ENCODE data around the gene UBXN1. TPM values are rescaled to one million over a fixed set of nuclear protein-coding genes. Genes with fewer than 3 reads are reported as not detected.

UBXN1 gene
- total RNA-seq, 1 experiment from 2014 or later, result 94.2 TPM

DNA sequence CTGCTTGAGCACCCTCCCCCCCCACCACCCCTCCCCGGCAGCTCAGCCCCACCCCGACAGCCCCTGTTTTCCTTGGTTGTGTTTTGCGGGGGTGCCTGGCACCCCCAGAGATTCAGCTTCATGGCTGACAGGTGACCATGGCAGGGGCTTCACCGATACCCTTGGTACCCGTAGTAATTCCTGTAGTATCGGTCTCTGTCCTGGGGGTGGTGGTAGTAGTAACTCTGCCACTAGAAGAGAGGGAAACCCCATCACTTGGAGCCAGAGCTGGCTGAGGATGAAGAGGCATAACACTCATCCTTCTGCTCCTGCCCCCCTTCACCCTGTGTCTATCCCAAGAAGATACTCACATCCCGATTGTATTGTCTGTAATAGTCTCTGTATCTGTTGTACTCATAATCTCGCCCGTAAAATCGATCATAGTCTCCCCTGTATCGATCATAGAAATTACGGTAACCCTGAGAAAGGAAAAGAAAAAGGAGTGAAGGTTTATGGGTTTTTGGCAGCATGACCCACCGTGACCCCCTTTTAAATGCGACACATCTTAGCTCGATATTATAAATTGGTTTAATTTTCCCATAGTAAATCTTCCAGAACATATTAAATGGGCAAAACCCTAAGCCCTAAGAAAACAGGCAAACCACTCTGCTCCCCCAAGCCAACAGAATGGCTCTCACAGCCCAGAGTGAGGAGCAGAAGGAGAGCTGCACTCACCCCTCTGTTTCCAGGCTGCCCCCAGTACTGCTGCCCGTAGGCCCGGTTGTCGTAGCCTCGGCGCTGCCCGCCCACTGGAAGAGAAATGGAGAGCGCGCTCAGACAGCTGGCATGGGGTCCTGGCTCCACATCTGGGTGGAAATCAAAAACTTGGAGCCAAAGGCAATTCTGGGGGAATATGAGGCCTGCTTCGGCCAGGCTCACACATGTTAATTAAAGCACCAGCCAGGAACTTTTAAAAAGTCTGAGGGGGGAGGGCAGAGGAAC lies 36.6 kb upstream of the UBXN1 start:
- ATAC-seq, result peak; percentile 44; the same call in 1 of the 2 replicates
- Histone ChIP-seq H4K20me1 (ENCODE audit: insufficient read depth) (peaks cover 5% of the 10 kb centered on the region; the same call in 1 of the 2 replicates), H3K4me3 (replicated peaks in 1 of 2; ENCODE audit: low read depth in 1 of 2, low read length in 2 of 2) (no peak overlapping the region), H3K4me1 (ENCODE audit: control insufficient read depth in 1 of 2, insufficient read depth in 2 of 2, low read length in 2 of 2) (no peaks in the 10 kb centered on the region), H3K9ac (ENCODE audit: low read length) (no peak overlapping the region), H3K79me2 (ENCODE audit: insufficient read depth, low read length) (peaks cover 69% of the 10 kb centered on the region), H2AFZ (ENCODE audit: low read depth, low read length, poor library complexity, severe bottlenecking) (no peak overlapping the region), H3K36me3 (ENCODE audit: control insufficient read depth in 1 of 2, insufficient read depth in 2 of 2, low read length in 2 of 2) (peaks cover 82 to 87% of the 10 kb centered on the region in 2 experiments), H3K9me2 (ENCODE audit: insufficient read depth) (no peaks in the 10 kb centered on the region), H3K27ac (ENCODE audit: low read depth, low read length) (no peak overlapping the region), H3K9me3 (ENCODE audit: control insufficient read depth in 1 of 2, insufficient read depth in 1 of 2, low read depth in 1 of 2, low read length in 2 of 2) (no peaks in the 10 kb centered on the region), H3K4me2 (ENCODE audit: low read length) (no peak overlapping the region), H3K27me3 (ENCODE audit: insufficient read depth, low read length) (no peaks in the 10 kb centered on the region)
- no peak for DNase-seq (ENCODE audit: low read depth, low spot score)
- TF ChIP-seq TCF7L2 (IDR thresholded peaks at IDR 0.05; ENCODE audit: borderline replicate concordance, extremely low read depth, insufficient read depth, insufficient read length) (no peak), EZH2 (IDR thresholded peaks at IDR 0.05) (no peak), POLR2AphosphoS5 (IDR thresholded peaks at IDR 0.05; ENCODE audit: low read depth, low read length) (no peak), EZH2phosphoT487 (IDR thresholded peaks at IDR 0.05; ENCODE audit: borderline replicate concordance) (no peak), YY1 (IDR thresholded peaks at IDR 0.05; ENCODE audit: extremely low read depth, insufficient replicate concordance, low read depth, low read length) (no peak), CBX3 (IDR thresholded peaks at IDR 0.05; ENCODE audit: low read depth) (no peak)
- TF ChIP-seq, protein P1, sequence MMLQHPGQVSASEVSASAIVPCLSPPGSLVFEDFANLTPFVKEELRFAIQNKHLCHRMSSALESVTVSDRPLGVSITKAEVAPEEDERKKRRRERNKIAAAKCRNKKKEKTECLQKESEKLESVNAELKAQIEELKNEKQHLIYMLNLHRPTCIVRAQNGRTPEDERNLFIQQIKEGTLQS (IDR thresholded peaks at IDR 0.05), result no peak
- TF ChIP-seq, protein P2, sequence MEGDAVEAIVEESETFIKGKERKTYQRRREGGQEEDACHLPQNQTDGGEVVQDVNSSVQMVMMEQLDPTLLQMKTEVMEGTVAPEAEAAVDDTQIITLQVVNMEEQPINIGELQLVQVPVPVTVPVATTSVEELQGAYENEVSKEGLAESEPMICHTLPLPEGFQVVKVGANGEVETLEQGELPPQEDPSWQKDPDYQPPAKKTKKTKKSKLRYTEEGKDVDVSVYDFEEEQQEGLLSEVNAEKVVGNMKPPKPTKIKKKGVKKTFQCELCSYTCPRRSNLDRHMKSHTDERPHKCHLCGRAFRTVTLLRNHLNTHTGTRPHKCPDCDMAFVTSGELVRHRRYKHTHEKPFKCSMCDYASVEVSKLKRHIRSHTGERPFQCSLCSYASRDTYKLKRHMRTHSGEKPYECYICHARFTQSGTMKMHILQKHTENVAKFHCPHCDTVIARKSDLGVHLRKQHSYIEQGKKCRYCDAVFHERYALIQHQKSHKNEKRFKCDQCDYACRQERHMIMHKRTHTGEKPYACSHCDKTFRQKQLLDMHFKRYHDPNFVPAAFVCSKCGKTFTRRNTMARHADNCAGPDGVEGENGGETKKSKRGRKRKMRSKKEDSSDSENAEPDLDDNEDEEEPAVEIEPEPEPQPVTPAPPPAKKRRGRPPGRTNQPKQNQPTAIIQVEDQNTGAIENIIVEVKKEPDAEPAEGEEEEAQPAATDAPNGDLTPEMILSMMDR (IDR thresholded peaks at IDR 0.05 in 2 of 3, conservative IDR thresholded peaks at IDR 0.05 in 1 of 3; ENCODE audit: borderline replicate concordance in 1 of 3, insufficient read depth in 1 of 3, low read depth in 2 of 3, low read length in 2 of 3), result 0 out of 6 replicates have a peak, but pooled peaks of 1 of the 3 experiments have one; percentile 4
- TF ChIP-seq, protein P3, sequence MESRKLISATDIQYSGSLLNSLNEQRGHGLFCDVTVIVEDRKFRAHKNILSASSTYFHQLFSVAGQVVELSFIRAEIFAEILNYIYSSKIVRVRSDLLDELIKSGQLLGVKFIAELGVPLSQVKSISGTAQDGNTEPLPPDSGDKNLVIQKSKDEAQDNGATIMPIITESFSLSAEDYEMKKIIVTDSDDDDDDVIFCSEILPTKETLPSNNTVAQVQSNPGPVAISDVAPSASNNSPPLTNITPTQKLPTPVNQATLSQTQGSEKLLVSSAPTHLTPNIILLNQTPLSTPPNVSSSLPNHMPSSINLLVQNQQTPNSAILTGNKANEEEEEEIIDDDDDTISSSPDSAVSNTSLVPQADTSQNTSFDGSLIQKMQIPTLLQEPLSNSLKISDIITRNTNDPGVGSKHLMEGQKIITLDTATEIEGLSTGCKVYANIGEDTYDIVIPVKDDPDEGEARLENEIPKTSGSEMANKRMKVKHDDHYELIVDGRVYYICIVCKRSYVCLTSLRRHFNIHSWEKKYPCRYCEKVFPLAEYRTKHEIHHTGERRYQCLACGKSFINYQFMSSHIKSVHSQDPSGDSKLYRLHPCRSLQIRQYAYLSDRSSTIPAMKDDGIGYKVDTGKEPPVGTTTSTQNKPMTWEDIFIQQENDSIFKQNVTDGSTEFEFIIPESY (IDR thresholded peaks at IDR 0.05; ENCODE audit: extremely low read depth, insufficient replicate concordance, low read length), result no peak
- BruUV-seq (replicated peaks), result no TSS peak
- ChIA-PET POLR2A (no interaction called here), RAD21 (ENCODE audit: low non-redundant PET in 1 of 2, low total read pairs in 2 of 2, uncharacterized antibody in 2 of 2, unreplicated experiment in 2 of 2) (no interaction called here), CTCF (no interaction called here)
- intact Hi-C loops (cut with micrococcal nuclease), result no loop called here

Measured in HCT116 (cell line).